ENCODE data around the gene GRIN2B.

GRIN2B gene

GRCh38 chr12:13945641-13946040, 35.8 kb downstream of the GRIN2B start:
- no peak for DNase-seq (ENCODE audit: low spot score)

GRCh38 chr12:13945236-13945635, 36.2 kb downstream of the GRIN2B start:
- DNase-seq (ENCODE audit: low spot score), result no peak
- TF ChIP-seq, protein P1, sequence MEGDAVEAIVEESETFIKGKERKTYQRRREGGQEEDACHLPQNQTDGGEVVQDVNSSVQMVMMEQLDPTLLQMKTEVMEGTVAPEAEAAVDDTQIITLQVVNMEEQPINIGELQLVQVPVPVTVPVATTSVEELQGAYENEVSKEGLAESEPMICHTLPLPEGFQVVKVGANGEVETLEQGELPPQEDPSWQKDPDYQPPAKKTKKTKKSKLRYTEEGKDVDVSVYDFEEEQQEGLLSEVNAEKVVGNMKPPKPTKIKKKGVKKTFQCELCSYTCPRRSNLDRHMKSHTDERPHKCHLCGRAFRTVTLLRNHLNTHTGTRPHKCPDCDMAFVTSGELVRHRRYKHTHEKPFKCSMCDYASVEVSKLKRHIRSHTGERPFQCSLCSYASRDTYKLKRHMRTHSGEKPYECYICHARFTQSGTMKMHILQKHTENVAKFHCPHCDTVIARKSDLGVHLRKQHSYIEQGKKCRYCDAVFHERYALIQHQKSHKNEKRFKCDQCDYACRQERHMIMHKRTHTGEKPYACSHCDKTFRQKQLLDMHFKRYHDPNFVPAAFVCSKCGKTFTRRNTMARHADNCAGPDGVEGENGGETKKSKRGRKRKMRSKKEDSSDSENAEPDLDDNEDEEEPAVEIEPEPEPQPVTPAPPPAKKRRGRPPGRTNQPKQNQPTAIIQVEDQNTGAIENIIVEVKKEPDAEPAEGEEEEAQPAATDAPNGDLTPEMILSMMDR (IDR thresholded peaks at IDR 0.05; ENCODE audit: extremely low read depth, missing control alignments), result no peak

More at GRCh38 chr12:13945641-13946040, 35.8 kb downstream of the GRIN2B start:
- TF ChIP-seq, protein P1 (IDR thresholded peaks at IDR 0.05; ENCODE audit: extremely low read depth, missing control alignments), result no peak

DNA sequence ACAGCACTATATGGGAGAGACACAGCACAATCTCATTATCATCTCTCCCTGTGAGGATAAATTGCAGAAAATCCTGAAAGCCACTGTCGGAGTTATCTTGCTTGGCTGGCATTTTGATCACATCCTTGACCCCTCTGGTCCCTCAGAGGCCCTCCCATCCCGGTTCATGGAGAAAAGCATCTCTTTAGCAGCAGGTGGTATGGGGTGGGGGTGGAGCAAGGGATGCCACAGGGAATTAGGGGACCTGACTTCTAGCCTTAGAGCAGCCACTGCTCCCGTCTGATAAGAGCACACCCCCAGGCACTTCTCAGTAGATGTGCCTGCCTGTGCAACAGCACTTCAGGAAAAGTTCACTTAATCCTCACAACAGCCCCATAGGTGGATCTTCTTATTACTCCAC, 38.6 kb downstream of the GRIN2B start:
- DNase-seq (ENCODE audit: low spot score), result no peak
- TF ChIP-seq, protein P1 (IDR thresholded peaks at IDR 0.05; ENCODE audit: extremely low read depth, missing control alignments), result no peak

GRCh38 chr12:13941258-13942249, 39.8 kb downstream of the GRIN2B start:
- peak; percentile 56 for DNase-seq (ENCODE audit: low spot score)
- TF ChIP-seq, protein P1 (IDR thresholded peaks at IDR 0.05; ENCODE audit: extremely low read depth, missing control alignments), result no peak

DNA sequence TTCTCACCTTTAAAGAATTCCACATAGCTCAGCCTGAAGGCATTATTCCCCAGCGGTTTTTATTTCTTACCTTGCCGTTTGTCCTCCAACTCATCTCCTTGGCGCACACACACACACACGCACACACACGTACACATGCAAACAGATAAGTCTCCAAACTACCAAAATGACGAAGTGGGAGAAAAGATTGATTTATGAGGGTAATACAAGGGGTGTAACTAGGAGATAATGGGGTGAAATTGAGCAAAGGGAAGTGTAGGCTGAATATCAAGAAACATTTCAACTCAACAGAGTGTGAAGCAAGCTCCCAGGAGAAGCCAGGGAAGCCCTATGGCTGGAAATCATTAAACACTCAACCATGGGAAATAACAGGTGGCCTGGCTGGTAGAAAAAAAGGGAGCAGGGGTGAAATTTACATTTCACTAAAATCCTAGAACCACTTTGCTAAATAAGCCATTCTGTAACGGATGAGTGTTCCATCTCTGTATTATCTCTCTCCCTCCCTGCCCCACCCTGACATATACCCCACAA, 41.0 kb downstream of the GRIN2B start:
- DNase-seq (ENCODE audit: low spot score), result no peak
- TF ChIP-seq, protein P1 (IDR thresholded peaks at IDR 0.05; ENCODE audit: extremely low read depth, missing control alignments), result no peak

GRCh38 chr12:13937735-13938134, 43.7 kb downstream of the GRIN2B start:
- DNase-seq (ENCODE audit: low spot score), result no peak
- TF ChIP-seq, protein P1 (IDR thresholded peaks at IDR 0.05; ENCODE audit: extremely low read depth, missing control alignments), result no peak

DNA sequence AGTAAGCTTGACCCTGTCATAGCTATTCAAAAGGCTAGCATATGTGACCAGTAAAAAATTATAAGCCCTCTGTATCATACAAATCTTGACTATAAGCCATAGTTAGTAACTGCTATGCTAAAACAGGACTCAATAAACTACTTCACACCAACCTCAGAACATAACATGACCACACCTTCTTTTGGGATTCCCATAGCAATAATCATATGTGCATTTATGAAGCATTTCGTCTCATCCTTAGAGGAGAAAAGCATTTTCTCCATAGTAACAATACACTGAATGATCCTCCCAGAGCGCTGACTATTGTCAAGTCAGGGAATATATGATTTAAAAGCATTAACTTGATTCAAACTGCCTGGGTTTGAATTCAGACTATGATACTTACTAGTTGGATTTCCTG, 46.2 kb downstream of the GRIN2B start:
- DNase-seq (ENCODE audit: low spot score), result no peak
- TF ChIP-seq, protein P1 (IDR thresholded peaks at IDR 0.05; ENCODE audit: extremely low read depth, missing control alignments), result no peak

Data from GM20000 (cell line).